22Rv1 (cell line): ENCODE measurements around the gene DDIAS.
A peak's percentile ranks its signal among the peaks of the same experiment; 100 is the strongest.

Experiments used
- CTCF ChIP-seq: fragments of 450-650 bp; IDR thresholded peaks from 2 replicates; pipeline ENCODE4 v1.5.1; 2017; ENCODE audit warnings: mild to moderate bottlenecking
- ZFX ChIP-seq: fragments of 450-650 bp; IDR thresholded peaks from 2 replicates; pipeline ENCODE4 v1.6.1; 2017; ENCODE audit warnings: antibody characterized with exemption, borderline replicate concordance

GRCh38 chr11:82867495-82868082 lies 33.9 kb upstream of the DDIAS start:
- TF ChIP-seq CTCF (peak; percentile 85), ZFX (no peak)
